LNCaP clone FGC (cell line): Measurements from ENCODE around the gene AOPEP.

Source experiments
- DNase-seq: peaks from one replicate; pipeline ENCODE4 v3.0.0-alpha.2; 2011; ENCODE audit warnings: low read depth
- H3K4me3 ChIP-seq: 2 replicates; pipeline ENCODE4 v1.5.1; 2011; ENCODE audit warnings: mild to moderate bottlenecking, low read depth, low read length, control low read depth
- CTCF ChIP-seq: IDR thresholded peaks from 2 replicates; pipeline ENCODE4 v1.5.1; 2012; ENCODE audit warnings: mild to moderate bottlenecking; ENCODE audit not compliant: control insufficient read depth, insufficient read depth; ENCODE audit errors: extremely low read depth

Gene AOPEP

GRCh38 chr9:94999832-95000231 is 273.3 kb downstream of the AOPEP start:
- no peak for TF ChIP-seq CTCF
- DNase-seq, result no peak
- no peak overlapping the region for H3K4me3 ChIP-seq

DNA sequence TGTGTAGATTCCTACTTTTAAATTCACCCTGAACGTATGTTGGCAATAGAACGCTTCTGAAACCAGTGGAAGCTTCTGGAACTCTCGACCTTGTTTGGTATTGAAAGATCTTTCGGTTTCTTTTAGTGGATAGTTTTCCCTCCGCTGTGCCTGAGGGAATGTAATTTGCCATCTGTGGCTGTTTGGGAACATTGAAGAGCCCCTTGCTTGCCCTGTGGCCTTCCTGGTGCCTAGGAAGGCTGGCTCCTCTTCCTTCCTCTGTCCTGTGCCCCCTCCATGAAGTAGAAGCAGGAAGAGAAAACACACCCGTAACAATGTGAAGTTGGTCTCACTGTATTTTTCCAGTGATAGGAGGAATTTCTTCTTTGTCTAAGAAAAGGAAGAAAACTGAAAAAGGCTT is 274.3 kb downstream of the AOPEP start:
- TF ChIP-seq CTCF, result no peak
- DNase-seq, result no peak
- H3K4me3 ChIP-seq, result no peak overlapping the region

DNA sequence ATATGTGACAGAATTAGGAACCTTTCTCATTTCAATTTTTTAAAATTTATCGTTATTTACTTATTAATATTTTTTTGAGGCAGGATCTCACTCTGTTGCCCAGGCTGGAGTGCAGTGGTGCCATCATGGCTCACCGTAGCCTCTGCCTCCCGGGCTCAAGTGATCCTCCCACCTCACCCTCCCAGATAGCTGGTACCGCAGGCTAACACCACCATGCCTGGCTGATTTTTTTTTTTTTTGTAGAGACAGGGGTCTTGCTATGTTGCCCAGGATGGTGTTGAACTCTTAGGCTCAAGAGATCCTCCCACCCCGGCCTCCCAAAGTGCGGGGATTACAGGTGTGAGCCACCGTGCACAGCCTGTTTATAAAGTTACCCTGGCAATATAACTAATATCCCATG is 275.2 kb downstream of the AOPEP start:
- no peak for DNase-seq
- TF ChIP-seq CTCF, result no peak
- H3K4me3 ChIP-seq, result no peak overlapping the region

- TF ChIP-seq CTCF, result no peak
- H3K4me3 ChIP-seq, result peak overlapping the region; percentile 82
- DNase-seq, result no peak
Measured at GRCh38 chr9:95003689-95004410, 277.4 kb downstream of the AOPEP start.

- no peak for TF ChIP-seq CTCF
- H3K4me3 ChIP-seq, result peak overlapping the region; percentile 82
- no peak for DNase-seq
Measured at GRCh38 chr9:95004411-95005277, 278.1 kb downstream of the AOPEP start.

GRCh38 chr9:95005278-95006143 is 279.0 kb downstream of the AOPEP start:
- H3K4me3 ChIP-seq, result peak overlapping the region; percentile 63
- no peak for DNase-seq
- TF ChIP-seq CTCF, result no peak
